OCI-LY1 (cell line): Measurements from ENCODE around the gene OGG1.

Source experiments
- H2AFZ ChIP-seq: fragments of 200-600 bp; sonication (generic), shearing (Covaris generic); 2 replicates; pipeline ENCODE4 v1.6.0; 2014; ENCODE audit warnings: antibody characterized with exemption, mild to moderate bottlenecking, low read length
- H3F3A ChIP-seq: fragments of 200-600 bp; sonication (generic), shearing (Covaris generic); 2 replicates; pipeline ENCODE4 v1.6.0; 2014; ENCODE audit warnings: mild to moderate bottlenecking, antibody characterized with exemption, low read length, moderate library complexity; ENCODE audit not compliant: insufficient read depth
- H3K27ac ChIP-seq: fragments of 200-600 bp; sonication (generic); 2 replicates; pipeline ENCODE4 v1.5.1; 2014; ENCODE audit warnings: low read length, mixed run types, mild to moderate bottlenecking, low read depth; ENCODE audit not compliant: poor library complexity, severe bottlenecking
- H3K27me3 ChIP-seq: fragments of 200-600 bp; sonication (generic); 2 replicates; pipeline ENCODE4 v1.6.0; 2014; ENCODE audit warnings: antibody characterized with exemption, mild to moderate bottlenecking, low read length, moderate library complexity; ENCODE audit not compliant: insufficient read depth
- H3K36me3 ChIP-seq: fragments of 200-600 bp; sonication (generic); 2 replicates; pipeline ENCODE4 v1.6.1; 2014; ENCODE audit warnings: mild to moderate bottlenecking, antibody characterized with exemption, low read length, moderate library complexity, mixed read lengths; ENCODE audit not compliant: insufficient read depth
- H3K4me1 ChIP-seq: fragments of 200-600 bp; sonication (generic); 2 replicates; pipeline ENCODE4 v1.5.1; 2014; ENCODE audit warnings: mild to moderate bottlenecking, low read length, moderate library complexity; ENCODE audit not compliant: insufficient read depth, severe bottlenecking
- H3K4me2 ChIP-seq: fragments of 200-600 bp; sonication (generic), shearing (Covaris generic); 2 replicates; pipeline ENCODE4 v1.6.1; 2014; ENCODE audit warnings: low read length
- H3K4me3 ChIP-seq: fragments of 200-600 bp; sonication (generic); 2 replicates; pipeline ENCODE4 v1.5.1; 2014; ENCODE audit warnings: low read length, low read depth, mild to moderate bottlenecking, mixed read lengths; ENCODE audit not compliant: poor library complexity, severe bottlenecking
- H3K79me2 ChIP-seq: fragments of 200-600 bp; shearing (Covaris generic); 2 replicates; pipeline ENCODE4 v1.6.1; 2016; ENCODE audit warnings: mixed run types, low read length, mixed read lengths; ENCODE audit not compliant: insufficient read depth
- H3K9ac ChIP-seq: fragments of 200-600 bp; sonication (generic), shearing (Covaris generic); 2 replicates; pipeline ENCODE4 v1.6.1; 2014; ENCODE audit warnings: mild to moderate bottlenecking, low read length, mixed read lengths
- H3K9me2 ChIP-seq: fragments of 200-600 bp; sonication (generic), shearing (Covaris generic); 2 replicates; pipeline ENCODE4 v1.6.1; 2014; ENCODE audit warnings: low read depth, mild to moderate bottlenecking, low read length, mixed read lengths
- H3K9me3 ChIP-seq: fragments of 200-600 bp; shearing (Covaris generic); 2 replicates; pipeline ENCODE4 v1.6.1; 2014; ENCODE audit warnings: low read length, mixed read lengths
- H4K20me1 ChIP-seq: fragments of 200-600 bp; sonication (generic), shearing (Covaris generic); 2 replicates; pipeline ENCODE4 v1.6.0; 2016; ENCODE audit warnings: mild to moderate bottlenecking, low read length; ENCODE audit not compliant: insufficient read depth
- CTCF ChIP-seq: fragments of 200-600 bp; sonication (generic), shearing (Covaris generic); IDR thresholded peaks from 2 replicates; pipeline ENCODE4 v1.5.1; 2017; ENCODE audit warnings: mild to moderate bottlenecking, antibody characterized with exemption, low read length, moderate library complexity, mixed read lengths
- EZH2 ChIP-seq: fragments of 200-600 bp; sonication (generic), shearing (Covaris generic); IDR thresholded peaks from 2 replicates; pipeline ENCODE4 v1.8.0; 2017; ENCODE audit warnings: borderline replicate concordance, mixed run types, mild to moderate bottlenecking, antibody characterized with exemption, low read length, moderate library complexity, mixed read lengths

The OGG1 gene

DNA sequence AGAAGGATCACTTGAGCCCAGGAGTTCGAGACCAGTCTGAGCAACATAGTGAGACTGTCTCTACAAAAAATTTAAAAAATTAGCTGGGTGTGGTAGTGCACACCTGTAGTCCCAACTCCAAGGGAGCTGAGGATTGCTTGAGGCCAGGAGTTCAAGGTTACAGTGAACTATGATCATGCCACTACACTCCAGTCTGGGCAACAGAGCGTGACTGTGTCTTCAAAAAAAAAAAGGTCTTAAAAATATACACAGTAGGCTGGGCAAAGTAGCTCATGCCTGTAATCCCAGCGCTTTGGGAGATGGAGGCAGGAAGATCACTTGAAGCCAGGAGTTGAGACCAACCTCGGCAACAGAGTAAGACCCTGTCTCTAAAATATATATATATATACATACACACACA lies 31.2 kb downstream of the OGG1 start:
- H3K27me3 ChIP-seq, result no peaks in the 10 kb centered on the region
- no peaks in the 10 kb centered on the region for H3K9me3 ChIP-seq
- H3F3A ChIP-seq, result no peaks in the 10 kb centered on the region
- H3K36me3 ChIP-seq, result peaks cover 32% of the 10 kb centered on the region; the same call in 1 of the 2 replicates
- no peak overlapping the region; the same call in 1 of the 2 replicates for H3K9ac ChIP-seq
- peak overlapping the region; percentile 23; the same call in 1 of the 2 replicates for H3K4me2 ChIP-seq
- no peak overlapping the region for H2AFZ ChIP-seq
- no peaks in the 10 kb centered on the region for H4K20me1 ChIP-seq
- no peak for TF ChIP-seq CTCF
- TF ChIP-seq EZH2, result no peak
- peak overlapping the region; percentile 88 for H3K27ac ChIP-seq
- peaks cover 34% of the 10 kb centered on the region for H3K4me1 ChIP-seq
- no peaks in the 10 kb centered on the region for H3K9me2 ChIP-seq
- H3K79me2 ChIP-seq, result no peaks in the 10 kb centered on the region
- H3K4me3 ChIP-seq, result no peak overlapping the region

GRCh38 chr3:9781551-9781950 lies 31.8 kb downstream of the OGG1 start:
- Histone ChIP-seq H3K9me3 (no peaks in the 10 kb centered on the region), H3K4me1 (peaks cover 34% of the 10 kb centered on the region), H3K4me2 (peak overlapping the region; percentile 6; the same call in 1 of the 2 replicates), H3K4me3 (no peak overlapping the region), H4K20me1 (no peaks in the 10 kb centered on the region), H3K27me3 (no peaks in the 10 kb centered on the region), H3F3A (no peaks in the 10 kb centered on the region), H3K9me2 (no peaks in the 10 kb centered on the region), H3K36me3 (peaks cover 37% of the 10 kb centered on the region; the same call in 1 of the 2 replicates), H3K9ac (peak overlapping the region; percentile 25; the same call in 1 of the 2 replicates), H2AFZ (no peak overlapping the region), H3K79me2 (no peaks in the 10 kb centered on the region), H3K27ac (peak overlapping the region; percentile 88)
- TF ChIP-seq CTCF (no peak), EZH2 (no peak)

DNA sequence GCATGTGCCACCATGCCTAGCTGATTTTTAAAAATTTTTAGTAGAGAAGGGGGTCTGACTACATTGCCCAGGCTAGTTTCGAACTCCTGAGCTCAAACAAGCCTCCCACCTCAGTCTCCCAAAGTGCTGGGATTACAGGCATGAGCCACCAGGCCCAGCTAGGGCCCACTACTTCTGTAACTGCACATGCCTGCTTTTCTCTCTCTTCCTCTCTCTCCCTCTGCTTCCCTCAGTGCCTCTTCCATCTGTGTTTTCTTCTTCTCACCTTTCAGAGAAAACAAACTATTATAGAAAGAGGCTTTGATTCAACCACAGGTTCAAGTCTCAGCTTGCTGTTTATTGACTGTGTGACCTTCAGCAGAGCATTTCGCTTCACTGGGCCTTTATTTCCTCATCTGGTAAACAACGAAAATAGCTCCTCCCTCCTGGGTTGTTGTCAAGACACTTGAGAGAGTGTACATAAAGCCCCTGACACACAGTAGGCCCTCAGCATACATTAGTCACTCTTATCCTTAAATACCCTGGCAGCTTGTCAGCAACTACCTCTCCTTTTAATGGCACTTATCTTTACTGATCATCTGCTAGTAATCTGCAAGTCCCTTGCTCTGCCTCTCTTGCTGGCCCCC lies 32.3 kb downstream of the OGG1 start:
- no peaks in the 10 kb centered on the region for H3K27me3 ChIP-seq
- H4K20me1 ChIP-seq, result no peaks in the 10 kb centered on the region
- no peaks in the 10 kb centered on the region for H3F3A ChIP-seq
- H3K36me3 ChIP-seq, result peaks cover 41% of the 10 kb centered on the region; the same call in 1 of the 2 replicates
- no peaks in the 10 kb centered on the region for H3K9me2 ChIP-seq
- no peak overlapping the region for H3K4me2 ChIP-seq
- peak overlapping the region; percentile 88 for H3K27ac ChIP-seq
- H3K9ac ChIP-seq, result peak overlapping the region; percentile 25; the same call in 1 of the 2 replicates
- no peak overlapping the region for H3K4me3 ChIP-seq
- no peak overlapping the region for H2AFZ ChIP-seq
- no peaks in the 10 kb centered on the region for H3K9me3 ChIP-seq
- no peak for TF ChIP-seq EZH2
- TF ChIP-seq CTCF, result no peak
- H3K4me1 ChIP-seq, result peaks cover 34% of the 10 kb centered on the region
- no peaks in the 10 kb centered on the region for H3K79me2 ChIP-seq
